OCI-M2 (cell line): ENCODE measurements around the gene ST3GAL6.

ENCODE experiments used
- DNase-seq: peaks from one replicate; lab custom pipeline; 2025; ENCODE audit not compliant: unreplicated experiment; lab: John Stamatoyannopoulos, UW

The ST3GAL6 gene

DNA sequence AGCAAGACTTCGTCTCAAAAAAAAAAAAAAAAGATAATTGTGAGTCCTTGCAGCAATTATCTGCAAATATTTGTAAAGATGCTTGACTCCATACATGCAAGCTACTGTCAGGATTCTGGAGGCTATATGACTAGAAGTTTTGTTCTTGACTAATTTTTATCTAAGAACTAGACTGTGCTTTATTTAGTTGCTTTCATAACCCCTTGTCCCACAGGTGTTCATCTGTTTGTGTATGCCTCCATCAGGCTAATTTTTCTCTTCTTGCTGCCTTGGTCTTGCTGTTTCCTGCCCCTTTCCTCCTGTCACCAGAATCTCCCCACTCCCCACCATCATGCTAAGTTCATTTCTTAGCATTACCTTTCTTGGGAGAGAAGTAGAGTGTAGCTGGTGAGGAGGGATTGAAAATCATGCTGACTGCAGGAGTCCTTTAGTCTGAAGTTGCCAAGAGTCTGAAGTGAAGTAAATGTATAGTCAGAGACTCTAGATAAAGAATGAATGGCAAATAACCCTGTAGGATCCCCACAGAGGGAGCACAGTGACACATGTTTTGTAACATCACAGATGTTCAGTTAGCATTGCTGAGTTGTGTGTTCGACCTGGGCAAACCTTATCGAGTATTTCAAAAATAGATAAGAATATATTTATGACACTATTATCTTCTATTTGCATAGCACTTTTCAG, 12.5 kb downstream of the ST3GAL6 start:
- DNase-seq: no peak

- DNase-seq: no peak
These were observed 13.0 kb downstream of the ST3GAL6 start for GRCh38 chr3:98776140-98776493.

GRCh38 chr3:98777286-98777685, 14.1 kb downstream of the ST3GAL6 start:
- DNase-seq: no peak

DNA sequence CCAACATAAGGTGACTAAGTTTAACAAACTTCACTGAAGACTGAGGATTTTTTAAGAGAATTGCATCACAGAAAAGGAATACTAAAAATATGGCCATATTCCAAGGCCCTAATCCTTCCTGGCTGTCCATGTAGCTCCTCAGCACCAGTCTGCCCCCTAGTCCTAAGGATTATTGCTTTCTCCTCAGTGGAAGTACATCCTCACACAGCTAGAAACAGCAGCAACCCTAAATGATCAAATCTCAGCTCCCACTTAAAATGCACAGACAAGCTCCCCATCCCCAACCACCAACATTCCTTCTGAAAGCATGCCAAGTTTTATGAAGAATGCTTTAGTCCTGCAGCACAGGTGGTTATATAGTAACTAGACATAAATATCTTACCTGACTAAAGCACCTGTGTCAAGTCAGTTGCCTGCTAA, 14.7 kb downstream of the ST3GAL6 start:
- no peak for DNase-seq

- DNase-seq: no peak
These were observed 15.2 kb downstream of the ST3GAL6 start for GRCh38 chr3:98778383-98778782.

DNA sequence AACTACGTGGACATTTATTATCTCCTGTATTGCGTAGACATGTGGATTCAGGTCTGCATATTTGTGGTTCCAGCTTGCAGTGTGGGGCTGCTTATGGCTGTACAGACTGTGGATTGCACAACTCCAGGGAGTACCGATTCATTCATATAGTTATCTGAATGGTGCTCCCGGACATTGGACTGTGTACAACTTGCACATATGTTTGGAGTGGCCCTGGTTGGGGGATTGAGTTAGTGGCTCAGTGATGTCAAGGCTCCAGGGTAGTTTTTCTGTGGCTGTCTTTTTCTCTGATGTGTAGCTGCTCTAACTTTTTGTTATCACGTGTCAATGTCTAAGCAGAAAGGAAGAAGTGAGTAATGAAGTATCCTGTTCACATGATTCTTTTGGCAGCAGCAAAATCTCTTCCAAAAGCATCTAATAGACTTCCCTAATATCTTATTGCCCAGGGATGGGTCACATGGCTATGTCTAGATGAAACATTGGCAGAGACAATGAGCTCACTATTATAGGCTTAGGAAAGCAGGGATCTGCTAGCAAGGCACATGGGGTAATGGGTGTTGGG, 15.8 kb downstream of the ST3GAL6 start:
- DNase-seq: no peak

DNA sequence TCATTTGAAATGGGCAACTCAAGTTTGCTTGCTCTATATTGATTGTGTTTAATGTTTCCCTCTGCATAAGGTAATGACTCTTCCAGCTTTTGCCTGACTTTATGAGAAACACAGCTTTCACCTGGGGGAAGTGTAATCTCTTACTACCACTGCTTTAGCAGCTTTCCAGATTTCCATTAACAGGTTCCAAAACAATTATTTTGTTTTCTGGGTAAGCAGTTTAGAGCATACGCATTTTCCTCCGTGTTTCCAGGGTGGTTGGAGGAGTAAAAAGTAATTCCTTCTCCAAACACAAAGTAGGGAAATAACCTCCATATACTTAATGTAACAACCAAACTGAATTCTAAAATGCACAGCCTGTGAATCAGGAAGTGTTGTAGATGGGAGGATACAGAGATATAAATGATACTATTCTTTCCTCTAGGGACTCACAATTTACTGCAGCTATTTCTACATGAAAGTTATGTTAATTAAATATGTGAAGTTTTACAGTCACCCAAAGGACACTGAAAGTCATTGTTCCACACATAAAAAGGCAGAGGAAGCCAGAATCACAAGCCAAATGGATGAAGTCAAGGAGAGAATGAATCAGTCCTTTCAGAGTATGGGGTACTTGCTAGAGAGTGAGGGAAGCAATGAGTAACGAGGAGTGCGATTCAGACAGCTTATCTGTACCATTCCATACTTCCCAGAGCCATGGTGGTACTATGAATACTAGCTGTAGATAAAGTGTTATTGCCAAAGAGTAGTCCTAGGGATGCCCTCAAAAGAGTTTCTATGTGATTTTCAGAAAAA, 16.6 kb downstream of the ST3GAL6 start:
- no peak for DNase-seq

- DNase-seq: no peak
These were observed 17.2 kb downstream of the ST3GAL6 start for GRCh38 chr3:98780343-98780742.

GRCh38 chr3:98782824-98783500, 19.8 kb downstream of the ST3GAL6 start:
- no peak for DNase-seq

GRCh38 chr3:98784042-98784441, 20.9 kb downstream of the ST3GAL6 start:
- DNase-seq: no peak

GRCh38 chr3:98784666-98785600, 21.8 kb downstream of the ST3GAL6 start:
- DNase-seq: no peak

DNA sequence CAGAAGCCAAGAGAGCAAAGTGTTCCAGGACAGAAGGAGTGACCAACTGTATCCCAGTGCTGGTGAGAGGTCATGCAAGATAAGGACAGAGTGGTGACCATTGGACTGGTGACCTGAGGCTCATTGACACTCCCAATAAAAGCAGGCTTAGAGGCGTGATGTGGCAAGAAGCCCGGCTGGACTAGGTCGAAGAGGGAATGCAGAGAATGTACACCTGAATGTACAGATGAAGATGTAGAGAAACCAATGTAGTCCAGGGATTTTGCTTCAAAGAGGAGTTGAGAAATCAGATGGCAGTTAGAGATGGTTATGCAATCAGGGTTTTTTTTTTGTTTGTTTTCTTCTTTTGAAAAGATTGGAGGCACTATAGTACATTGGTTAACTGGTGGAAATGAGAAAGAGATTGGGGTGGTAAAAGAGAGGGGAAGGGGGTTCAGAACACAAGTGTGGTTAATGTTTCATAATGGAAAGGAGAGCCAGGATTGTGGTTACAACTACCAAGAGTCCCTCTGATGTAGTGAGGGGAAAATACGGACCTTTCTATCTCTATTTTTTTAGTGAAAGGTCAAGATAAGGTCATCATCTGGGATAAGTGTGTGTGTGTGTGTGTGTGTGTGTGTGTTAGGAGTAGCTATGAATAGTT, 23.3 kb downstream of the ST3GAL6 start:
- no peak for DNase-seq

DNA sequence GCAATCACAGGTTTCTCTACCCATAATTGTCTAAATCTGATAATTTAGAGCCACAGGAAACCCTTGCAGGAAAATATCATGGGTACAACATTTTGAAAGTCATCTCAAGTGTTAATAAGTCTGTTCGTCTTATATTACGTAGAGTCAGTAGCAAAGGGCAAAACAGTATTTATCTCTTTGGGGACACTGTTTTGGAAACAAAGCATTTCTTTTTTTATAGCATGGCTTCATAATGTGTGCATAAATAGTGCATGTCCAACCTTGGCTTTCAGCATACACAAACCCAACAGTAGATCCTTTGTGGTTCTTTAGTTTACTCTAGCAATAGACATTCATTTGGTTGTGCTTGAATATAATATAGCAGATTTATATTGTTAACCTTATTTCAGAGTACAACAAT, 24.0 kb downstream of the ST3GAL6 start:
- no peak for DNase-seq

DNA sequence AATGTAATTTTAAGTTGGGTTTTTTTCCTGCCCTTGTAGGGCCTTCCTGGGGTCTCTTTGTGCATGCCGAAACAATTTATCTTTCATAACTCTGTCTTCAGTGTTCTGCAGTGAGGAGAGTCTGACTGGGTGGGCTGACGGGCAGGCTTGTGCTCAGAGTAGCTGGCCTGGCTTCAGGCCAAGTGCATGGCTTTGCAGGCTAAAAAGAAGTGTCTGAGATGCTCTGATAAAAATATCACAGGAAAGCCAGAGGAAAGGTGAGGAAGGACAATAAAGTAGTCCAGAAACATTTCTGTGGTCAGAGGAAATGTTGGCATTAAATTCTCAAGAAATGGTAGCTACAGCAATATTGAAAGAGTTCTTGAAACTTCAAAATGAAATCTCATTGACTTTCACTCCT, 25.5 kb downstream of the ST3GAL6 start:
- DNase-seq: no peak

- DNase-seq: no peak
These were observed 28.5 kb downstream of the ST3GAL6 start for GRCh38 chr3:98791341-98792325.

DNA sequence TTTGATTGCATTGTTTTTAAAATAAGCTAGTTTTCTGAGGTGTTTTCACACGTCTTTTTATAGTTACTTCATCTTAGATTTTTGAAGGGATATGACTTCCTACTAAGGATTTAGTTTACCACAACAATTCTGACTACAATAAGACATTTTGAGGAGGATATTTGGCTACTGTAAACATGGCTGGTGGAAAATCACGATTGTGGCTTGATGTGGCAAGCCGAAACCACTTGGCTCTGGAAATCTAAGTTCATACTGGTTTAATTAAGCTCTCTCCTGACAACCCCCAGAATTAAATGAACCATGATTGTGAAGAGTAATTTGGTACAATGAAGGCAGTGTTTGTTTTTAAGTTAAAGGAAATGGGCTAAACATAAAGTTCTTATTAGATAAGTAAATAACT, 30.8 kb downstream of the ST3GAL6 start:
- DNase-seq: no peak

DNA sequence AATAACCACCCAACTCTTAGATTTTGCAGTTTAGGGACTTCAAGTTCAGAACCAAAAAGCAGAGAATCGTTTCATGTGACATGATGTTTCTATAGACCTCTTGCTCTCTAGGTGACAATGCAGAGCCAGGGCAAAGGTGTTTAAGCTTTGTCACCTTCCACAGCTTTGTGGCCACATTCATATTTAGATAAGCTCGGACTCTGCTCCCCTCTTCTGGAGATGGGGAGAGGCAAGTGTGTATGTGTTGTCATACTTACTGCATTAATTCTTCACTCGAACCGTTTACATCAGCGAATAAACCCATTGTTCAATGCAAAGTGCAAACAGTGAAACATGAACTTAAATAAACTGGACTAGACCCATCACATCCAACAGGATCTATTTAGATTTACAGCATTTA, 33.2 kb downstream of the ST3GAL6 start:
- DNase-seq: no peak

GRCh38 chr3:98797905-98798304, 34.8 kb downstream of the ST3GAL6 start:
- no peak for DNase-seq

GRCh38 chr3:98798820-98799219, 35.7 kb downstream of the ST3GAL6 start:
- DNase-seq: no peak
